COR-L47 (cell line): ENCODE data around the gene NPTN.

Experiments used
- DNase-seq: peaks from one replicate; lab custom pipeline; 2025; lab: John Stamatoyannopoulos, UW

NPTN gene

GRCh38 chr15:73518180-73518862 lies 114.9 kb downstream of the NPTN start:
- peak; percentile 1 for DNase-seq

DNA sequence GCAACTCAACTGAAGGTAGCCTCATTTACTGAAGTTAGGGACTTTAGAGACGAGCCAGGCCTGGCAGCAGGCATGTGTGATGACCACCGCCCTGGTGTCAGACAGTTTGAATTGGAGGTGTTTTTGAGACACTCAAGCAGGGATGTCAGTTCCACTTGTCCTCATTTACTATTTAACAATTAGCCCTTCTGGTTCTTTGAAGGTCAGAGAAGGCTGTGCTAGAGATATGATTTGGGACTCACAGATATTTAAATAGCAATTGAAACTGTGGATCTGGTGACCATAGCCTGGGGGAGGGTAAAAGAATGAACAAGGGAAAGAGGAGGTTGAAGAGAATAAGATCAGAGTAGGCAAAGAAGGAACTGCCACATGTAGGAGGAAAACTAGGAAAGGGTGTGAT lies 115.6 kb downstream of the NPTN start:
- DNase-seq = no peak

GRCh38 chr15:73515527-73515926 lies 117.7 kb downstream of the NPTN start:
- DNase-seq = no peak
